MCF 10A (cell line): ENCODE measurements around the gene RAPGEF6. TPM values are rescaled to one million over a fixed set of nuclear protein-coding genes. Genes with fewer than 3 reads are reported as not detected.
A peak's percentile ranks its signal among the peaks of the same experiment; 100 is the strongest.

ENCODE experiments used
- BruUV-seq: library from RNA; stranded (reverse); fragments of 400-500 nt; replicated peaks from 2 replicates; lab custom pipeline; 2021; lab: Mats Ljungman, UMichigan
- CTCF ChIA-PET: fragments of 300-600 bp; sonication (Branson Sonifier 250); formaldehyde crosslinking; extraction: SDS; loops from one replicate; lab custom pipeline; 2021; ENCODE audit warnings: antibody characterized with exemption, inconsistent platforms; lab: Yijun Ruan, JAX
- POLR2A ChIA-PET: fragments of 300-600, 350-650 bp; sonication (Branson Sonifier 250); formaldehyde crosslinking; extraction: SDS; loops from one replicate; lab custom pipeline; 2020; ENCODE audit warnings: antibody characterized with exemption, inconsistent platforms; lab: Yijun Ruan, JAX
- DNase-seq: peaks from one replicate; pipeline ENCODE4 v3.0.0-alpha.2; 2018; ENCODE audit not compliant: unreplicated experiment
- H3K27ac Mint-ChIP-seq: one replicate; pipeline ENCODE4 v1.8.0; 2022; ENCODE audit warnings: mild to moderate bottlenecking, low read depth, mixed read lengths; ENCODE audit not compliant: unreplicated experiment
- H3K27me3 Mint-ChIP-seq: one replicate; pipeline ENCODE4 v1.8.0; 2022; ENCODE audit warnings: mixed read lengths; ENCODE audit not compliant: insufficient read depth, unreplicated experiment
- H3K36me3 Mint-ChIP-seq: one replicate; pipeline ENCODE4 v1.8.0; 2022; ENCODE audit warnings: mild to moderate bottlenecking, moderate library complexity, mixed read lengths; ENCODE audit not compliant: insufficient read depth, unreplicated experiment
- H3K4me1 Mint-ChIP-seq: one replicate; pipeline ENCODE4 v1.8.0; 2022; ENCODE audit warnings: mixed read lengths; ENCODE audit not compliant: insufficient read depth, unreplicated experiment
- H3K4me3 Mint-ChIP-seq: one replicate; pipeline ENCODE4 v1.8.0; 2022; ENCODE audit warnings: mild to moderate bottlenecking, moderate library complexity, mixed read lengths; ENCODE audit not compliant: unreplicated experiment
- H3K9me3 Mint-ChIP-seq: one replicate; pipeline ENCODE4 v1.8.0; 2022; ENCODE audit warnings: mixed read lengths; ENCODE audit not compliant: unreplicated experiment
- intact Hi-C: fragments of 100-400 bp; cut with micrococcal nuclease; formaldehyde crosslinking; loops from 2 replicates; pipeline ENCODE4 v1.14.1; 2022
- total RNA-seq: library from RNA; stranded (reverse); gene quantifications from 2 replicates; pipeline ENCODE4 v1.2.3, GENCODE V29; 2022
- TF ChIP-seq, protein P1 (sequence below): fragments of 200-600 bp; IDR thresholded peaks from one replicate; pipeline ENCODE4 v1.8.0; 2022; ENCODE audit warnings: antibody characterized with exemption, mild to moderate bottlenecking; ENCODE audit not compliant: unreplicated experiment

RAPGEF6 gene
- total RNA-seq, 1 experiment from 2014 or later = 20.5 TPM

GRCh38 chr5:131619102-131619501 is 15.9 kb downstream of the RAPGEF6 start:
- TF ChIP-seq, protein P1, sequence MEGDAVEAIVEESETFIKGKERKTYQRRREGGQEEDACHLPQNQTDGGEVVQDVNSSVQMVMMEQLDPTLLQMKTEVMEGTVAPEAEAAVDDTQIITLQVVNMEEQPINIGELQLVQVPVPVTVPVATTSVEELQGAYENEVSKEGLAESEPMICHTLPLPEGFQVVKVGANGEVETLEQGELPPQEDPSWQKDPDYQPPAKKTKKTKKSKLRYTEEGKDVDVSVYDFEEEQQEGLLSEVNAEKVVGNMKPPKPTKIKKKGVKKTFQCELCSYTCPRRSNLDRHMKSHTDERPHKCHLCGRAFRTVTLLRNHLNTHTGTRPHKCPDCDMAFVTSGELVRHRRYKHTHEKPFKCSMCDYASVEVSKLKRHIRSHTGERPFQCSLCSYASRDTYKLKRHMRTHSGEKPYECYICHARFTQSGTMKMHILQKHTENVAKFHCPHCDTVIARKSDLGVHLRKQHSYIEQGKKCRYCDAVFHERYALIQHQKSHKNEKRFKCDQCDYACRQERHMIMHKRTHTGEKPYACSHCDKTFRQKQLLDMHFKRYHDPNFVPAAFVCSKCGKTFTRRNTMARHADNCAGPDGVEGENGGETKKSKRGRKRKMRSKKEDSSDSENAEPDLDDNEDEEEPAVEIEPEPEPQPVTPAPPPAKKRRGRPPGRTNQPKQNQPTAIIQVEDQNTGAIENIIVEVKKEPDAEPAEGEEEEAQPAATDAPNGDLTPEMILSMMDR = no peak
- Mint-ChIP-seq H3K27ac (peak overlapping the region; percentile 39), H3K36me3 (peaks cover 8% of the 10 kb centered on the region), H3K4me1 (peaks cover 20% of the 10 kb centered on the region), H3K9me3 (no peaks in the 10 kb centered on the region), H3K4me3 (no peak overlapping the region), H3K27me3 (no peaks in the 10 kb centered on the region)
- intact Hi-C loops = no loop called here
- POLR2A ChIA-PET = interaction anchor here (1.2 kb wide), 1 partner anchor 10 kb away, joined by 4 read pairs; no protein-coding TSS in a partner anchor
- CTCF ChIA-PET = interaction anchor here (1.2 kb wide), 1 partner anchor 10 kb away, joined by 4 read pairs; no protein-coding TSS in a partner anchor
- no TSS peak for BruUV-seq
- no peak for DNase-seq

- ChIA-PET CTCF (interaction anchor here (0.6 to 3.3 kb wide), 5 partner anchors 12 to 102 kb away, joined by 3 to 17 read pairs (median 3); no protein-coding TSS in a partner anchor), POLR2A (interaction anchor here (0.6 kb wide), 1 partner anchor 31 kb away, joined by 3 read pairs; no protein-coding TSS in a partner anchor)
- H3K4me1 Mint-ChIP-seq = peaks cover 6% of the 10 kb centered on the region
- no peak for DNase-seq
- TF ChIP-seq, protein P1 = no peak
- H3K9me3 Mint-ChIP-seq = no peaks in the 10 kb centered on the region
- H3K36me3 Mint-ChIP-seq = no peaks in the 10 kb centered on the region
- intact Hi-C loops = no loop called here
- no TSS peak for BruUV-seq
- H3K4me3 Mint-ChIP-seq = no peak overlapping the region
- no peak overlapping the region for H3K27ac Mint-ChIP-seq
- H3K27me3 Mint-ChIP-seq = no peaks in the 10 kb centered on the region
These were observed 17.7 kb downstream of the RAPGEF6 start for GRCh38 chr5:131617140-131617822.

GRCh38 chr5:131615957-131616356 is 19.1 kb downstream of the RAPGEF6 start:
- Mint-ChIP-seq H3K4me1 (peaks cover 9% of the 10 kb centered on the region), H3K36me3 (no peaks in the 10 kb centered on the region), H3K4me3 (no peak overlapping the region), H3K27me3 (no peaks in the 10 kb centered on the region), H3K27ac (no peak overlapping the region), H3K9me3 (no peaks in the 10 kb centered on the region)
- no peak for DNase-seq
- TF ChIP-seq, protein P1 = no peak
- intact Hi-C loops = no loop called here
- ChIA-PET CTCF (interaction anchor here (0.6 to 3.3 kb wide), 3 partner anchors 10 to 1676 kb away, joined by 3 to 17 read pairs (median 4); no protein-coding TSS in a partner anchor), POLR2A (interaction anchor here (0.6 to 1.2 kb wide), 2 partner anchors 11 to 26 kb away, joined by 3 read pairs; no protein-coding TSS in a partner anchor)
- no TSS peak for BruUV-seq

DNA sequence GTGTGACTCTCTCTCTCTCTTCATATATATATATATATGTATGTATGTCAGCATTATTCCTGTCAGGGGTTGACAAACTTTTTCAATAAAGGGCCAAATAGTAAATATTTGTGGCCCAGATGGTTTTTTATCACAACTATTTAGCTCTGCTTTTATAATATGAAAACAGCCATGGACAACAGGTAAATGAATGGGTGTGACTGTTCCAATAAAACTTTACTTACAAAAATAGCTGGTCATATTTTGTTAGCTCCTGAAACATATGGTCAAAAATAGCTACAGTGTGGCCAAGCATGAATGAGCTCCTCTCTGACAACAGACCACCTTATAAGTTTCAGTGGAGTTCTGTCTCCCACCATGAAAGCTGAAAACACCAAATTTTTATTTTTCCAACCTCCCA is 21.6 kb downstream of the RAPGEF6 start:
- Mint-ChIP-seq H3K9me3 (no peaks in the 10 kb centered on the region), H3K36me3 (no peaks in the 10 kb centered on the region), H3K4me1 (peaks cover 17% of the 10 kb centered on the region), H3K4me3 (no peak overlapping the region), H3K27ac (no peak overlapping the region), H3K27me3 (no peaks in the 10 kb centered on the region)
- intact Hi-C loops = no loop called here
- TF ChIP-seq, protein P1 = no peak
- no TSS peak for BruUV-seq
- no peak for DNase-seq
- CTCF ChIA-PET = interaction anchor here (0.7 to 5.6 kb wide), 3 partner anchors 24 to 566 kb away, joined by 3 to 55 read pairs (median 3); no protein-coding TSS in a partner anchor
- POLR2A ChIA-PET = interaction anchor here (0.9 kb wide), 1 partner anchor 12 kb away, joined by 5 read pairs; no protein-coding TSS in a partner anchor
